A549 (cell line): ENCODE measurements around the gene TM2D3. TPM values are rescaled to one million over a fixed set of nuclear protein-coding genes. Genes with fewer than 3 reads are reported as not detected.
"Not testable (repeated sequence)": the region's sequence is repeated elsewhere in the genome, so short reads cannot be mapped to it uniquely, and the experiment has no call there.

Experiments used
- ATAC-seq, 2 experiments: fragments of 200-7000 bp in 1 of 2; fragments of >200 bp in 1 of 2; cut with Nextera tagmentation in 1 of 2; cut with Tn5 transposase in 1 of 2; 3 replicates each; pipeline versions ENCODE4 v1.8.0 to v1.9.1; 2018 to 2020; ENCODE audit warnings: mild to moderate bottlenecking in 1 of 2, moderate library complexity in 1 of 2
- CTCF ChIA-PET: fragments of 300-600 bp; sonication (Branson Sonifier 250); formaldehyde crosslinking; extraction: SDS; loops from one replicate; lab custom pipeline; 2021; ENCODE audit warnings: antibody characterized with exemption, inconsistent platforms; lab: Yijun Ruan, JAX
- POLR2A ChIA-PET: fragments of 350-600 bp; formaldehyde crosslinking; extraction: SDS; loops from one replicate; lab custom pipeline; 2021; ENCODE audit warnings: antibody characterized with exemption, inconsistent platforms; lab: Yijun Ruan, JAX
- DNase-seq, 2 experiments: peaks; one replicate each; pipeline versions ENCODE4 v3.0.0 to v3.0.0-alpha.2; 2011 to 2016; ENCODE audit warnings: low read depth in 1 of 2, low spot score in 1 of 2
- FAIRE-seq: peaks from 2 replicates; lab custom pipeline; 2011; peaks lifted over from hg19 to GRCh38; lab: Jason Lieb, UNC
- H3K27ac ChIP-seq, 2 experiments: fragments of >200 bp; sonication (Bioruptor Twin); formaldehyde crosslinking; 3 replicates each; pipeline ENCODE4 v1.5.1; 2016 to 2017
- H3K4me1 ChIP-seq: fragments of >200 bp; sonication (Bioruptor Twin); formaldehyde crosslinking; 3 replicates; pipeline ENCODE4 v1.6.1; 2016
- H3K4me2 ChIP-seq: fragments of >200 bp; sonication (Bioruptor Twin); formaldehyde crosslinking; 3 replicates; pipeline ENCODE4 v1.6.1; 2016
- H3K4me3 ChIP-seq: fragments of >200 bp; sonication (Bioruptor Twin); formaldehyde crosslinking; 3 replicates; pipeline ENCODE4 v1.5.1; 2016
- H3K9me3 ChIP-seq: fragments of >200 bp; sonication (Bioruptor Twin); formaldehyde crosslinking; 3 replicates; pipeline ENCODE4 v1.6.1; 2016
- CTCF ChIP-seq: fragments of >200 bp; sonication (Bioruptor Twin); formaldehyde crosslinking; IDR thresholded peaks from 3 replicates; pipeline ENCODE4 v1.5.1; 2016
- ESRRA ChIP-seq: fragments of 150-350 bp; IDR thresholded peaks from 2 replicates; pipeline ENCODE4 v1.6.1; 2014; ENCODE audit warnings: mild to moderate bottlenecking, low read length, borderline replicate concordance
- FOSL2 ChIP-seq, 2 experiments: fragments of 450-650 bp in 1 of 2; fragments of >200 bp in 1 of 2; sonication (Bioruptor Twin) in 1 of 2; formaldehyde crosslinking; IDR thresholded peaks; 2 replicates each; pipeline versions ENCODE4 v1.5.0 to v1.6.1; 2016 to 2020; ENCODE audit warnings: mild to moderate bottlenecking in 1 of 2, moderate library complexity in 1 of 2
- GATA3 ChIP-seq: IDR thresholded peaks from 2 replicates; pipeline ENCODE4 v1.6.1; 2012; ENCODE audit warnings: borderline replicate concordance
- HES2 ChIP-seq: fragments of >200 bp; sonication (Bioruptor Twin); formaldehyde crosslinking; IDR thresholded peaks from 2 replicates; pipeline ENCODE4 v1.6.1; 2016
- HEYL ChIP-seq: fragments of 250-450 bp; sonication (Bioruptor Pico); IDR thresholded peaks from 2 replicates; pipeline ENCODE4 v1.8.0; 2021; ENCODE audit warnings: mild to moderate bottlenecking, moderate library complexity
- HOXB5 ChIP-seq: fragments of 250-450 bp; sonication (Bioruptor Pico); IDR thresholded peaks from 2 replicates; pipeline ENCODE4 v1.5.0; 2020; ENCODE audit warnings: mild to moderate bottlenecking, moderate library complexity
- JUN ChIP-seq, 2 experiments: fragments of >200 bp; sonication (Bioruptor Twin); formaldehyde crosslinking; IDR thresholded peaks; 2 replicates in 1 of 2; 3 replicates in 1 of 2; pipeline ENCODE4 v1.6.1; 2016 to 2017
- JUNB ChIP-seq: fragments of >200 bp; sonication (Bioruptor Twin); formaldehyde crosslinking; IDR thresholded peaks from 2 replicates; pipeline ENCODE4 v1.6.1; 2016
- KDM5A ChIP-seq: fragments of 200-600 bp; sonication (generic); IDR thresholded peaks from 2 replicates; pipeline ENCODE4 v1.6.1; 2016; ENCODE audit warnings: antibody characterized with exemption, mild to moderate bottlenecking
- MAFK ChIP-seq: fragments of 450-650 bp; IDR thresholded peaks from 2 replicates; pipeline ENCODE4 v1.6.1; 2014; ENCODE audit not compliant: partially characterized antibody
- MYC ChIP-seq: IDR thresholded peaks from 2 replicates; pipeline ENCODE4 v1.6.1; 2012; ENCODE audit warnings: mild to moderate bottlenecking, inconsistent platforms, low read length, improper control_type of control experiment, borderline replicate concordance
- NFE2L2 ChIP-seq: fragments of 150-350 bp; conservative IDR thresholded peaks from 2 replicates; pipeline ENCODE4 v1.6.1; 2014; ENCODE audit warnings: low read length
- NPAS2 ChIP-seq: fragments of 250-450 bp; sonication (Bioruptor Pico); IDR thresholded peaks from 2 replicates; pipeline ENCODE4 v1.8.0; 2022; ENCODE audit warnings: mild to moderate bottlenecking, moderate library complexity, borderline replicate concordance
- NR3C1 ChIP-seq: fragments of >200 bp; sonication (Bioruptor Twin); formaldehyde crosslinking; IDR thresholded peaks from 3 replicates; pipeline ENCODE4 v1.6.1; 2017
- PHF8 ChIP-seq: fragments of 200-600 bp; sonication (generic); IDR thresholded peaks from 2 replicates; pipeline ENCODE4 v1.6.1; 2016; ENCODE audit warnings: low read depth, mild to moderate bottlenecking, antibody characterized with exemption, moderate library complexity, borderline replicate concordance
- RAD21 ChIP-seq, 2 experiments: fragments of >200 bp in 1 of 2; sonication (Bioruptor Twin) in 1 of 2; formaldehyde crosslinking in 1 of 2; IDR thresholded peaks in 1 of 2; conservative IDR thresholded peaks in 1 of 2; 2 replicates in 1 of 2; 3 replicates in 1 of 2; pipeline ENCODE4 v1.6.1; 2012 to 2018; ENCODE audit warnings: inconsistent platforms in 1 of 2
- RCOR1 ChIP-seq: fragments of 150-350 bp; IDR thresholded peaks from 2 replicates; pipeline ENCODE4 v1.6.1; 2014; ENCODE audit warnings: antibody characterized with exemption, low read length, low read depth
- RFX5 ChIP-seq: fragments of 450-650 bp; IDR thresholded peaks from 2 replicates; pipeline ENCODE4 v1.7.1; 2014; ENCODE audit warnings: antibody characterized with exemption, mild to moderate bottlenecking, moderate library complexity
- RNF2 ChIP-seq: fragments of 200-600 bp; sonication (generic); IDR thresholded peaks from 2 replicates; pipeline ENCODE4 v1.6.1; 2016; ENCODE audit warnings: low read depth, mild to moderate bottlenecking, antibody characterized with exemption, moderate library complexity, borderline replicate concordance
- SREBF2 ChIP-seq: fragments of 450-650 bp; IDR thresholded peaks from 2 replicates; pipeline ENCODE4 v1.6.1; 2014; ENCODE audit warnings: mild to moderate bottlenecking, moderate library complexity
- TFCP2L1 ChIP-seq: fragments of 250-450 bp; sonication (Bioruptor Pico); IDR thresholded peaks from 2 replicates; pipeline ENCODE4 v1.5.0; 2021; ENCODE audit warnings: mild to moderate bottlenecking
- TP53 ChIP-seq: fragments of 250-450 bp; sonication (Bioruptor Pico); IDR thresholded peaks from 2 replicates; pipeline ENCODE4 v1.5.0; 2021; ENCODE audit warnings: mild to moderate bottlenecking, moderate library complexity
- ZNF302 ChIP-seq: fragments of 250-450 bp; sonication (Bioruptor Pico); IDR thresholded peaks from 2 replicates; pipeline ENCODE4 v1.9.0; 2021; ENCODE audit warnings: inconsistent platforms, mild to moderate bottlenecking, moderate library complexity
- ZSCAN20 ChIP-seq: fragments of 250-450 bp; sonication (Bioruptor Pico); IDR thresholded peaks from 2 replicates; pipeline ENCODE4 v1.8.0; 2022; ENCODE audit warnings: mild to moderate bottlenecking, moderate library complexity
- WGBS: methylation state at CpG from one replicate; pipeline ENCODE4 v1.1.6; 2017; ENCODE audit errors: missing lambda C conversion rate; 5-methylcytosine and 5-hydroxymethylcytosine counted together
- polyA plus RNA-seq, 4 experiments: library from polyadenylated mRNA; depleted of rRNA in 3 of 4; stranded (reverse); fragments of >200 nt; fragmentation: RNase III in 1 of 4; extraction: RNeasy Plus Mini Kit Qiagen cat#74134 plus additional on column Dnase treatment in 1 of 4; gene quantifications; 2 replicates in 3 of 4; 3 replicates in 1 of 4; pipeline ENCODE4 v1.2.3, GENCODE V29; 2011 to 2017
- TF ChIP-seq, protein P1 (sequence below): fragments of 150-350 bp; IDR thresholded peaks from 2 replicates; pipeline ENCODE4 v1.6.1; 2014; ENCODE audit warnings: low read depth, mild to moderate bottlenecking, low read length

Gene TM2D3
- polyA plus RNA-seq, 2 of the 4 experiments (the other 2 are of a cell fraction), result 39.6 to 76.6 TPM

- H3K4me2 ChIP-seq, POLR2A ChIA-PET, DNase-seq, H3K4me1 ChIP-seq, H3K27ac ChIP-seq, H3K9me3 ChIP-seq, FAIRE-seq, ATAC-seq, H3K4me3 ChIP-seq: not testable (repeated sequence)
- CTCF ChIA-PET, result interaction anchor here (0.7 to 3.4 kb wide), 3 partner anchors 10 to 151 kb away, joined by 3 to 22 read pairs (median 3); no protein-coding TSS in a partner anchor
- WGBS, result 75% methylated on average over 14 of the region's 15 CpGs
Observed at GRCh38 chr15:101626729-101627128, 25.5 kb downstream of the TM2D3 start.

- Histone ChIP-seq H3K4me2 (no peak overlapping the region), H3K27ac (no peak overlapping the region), H3K4me3 (no peak overlapping the region), H3K4me1 (no peaks in the 10 kb centered on the region), H3K9me3 (no peaks in the 10 kb centered on the region)
- TF ChIP-seq NR3C1 (no peak), RCOR1 (no peak), GATA3 (no peak)
- no peak for DNase-seq
- WGBS, result 89% methylated on average over 1 of the region's 1 CpG
- no peak for ATAC-seq
- FAIRE-seq, result peak; percentile 89
- POLR2A ChIA-PET, result no interaction called here
- CTCF ChIA-PET, result interaction anchor here (0.7 to 3.4 kb wide), 4 partner anchors 10 to 152 kb away, joined by 3 to 22 read pairs (median 4); no protein-coding TSS in a partner anchor
Observed at GRCh38 chr15:101625980-101626379, 26.2 kb downstream of the TM2D3 start.

DNA sequence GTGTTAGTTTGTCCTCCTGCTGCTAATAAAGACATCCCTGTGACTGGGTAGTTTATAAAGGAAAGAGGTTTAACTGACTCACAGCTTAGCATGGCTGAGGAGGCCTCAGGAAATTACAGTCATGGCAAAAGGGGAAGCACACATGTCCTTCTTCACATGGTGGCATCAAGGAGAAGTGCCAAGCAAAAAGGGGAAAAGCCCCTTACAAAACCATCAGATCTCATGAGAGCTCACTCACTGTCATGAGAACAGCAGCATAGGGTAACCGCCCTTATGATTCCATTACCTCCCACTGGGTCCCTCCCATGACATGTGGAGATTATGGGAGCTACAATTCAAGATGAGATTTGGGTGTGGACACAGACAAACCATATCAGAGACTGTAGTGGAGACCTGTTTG, 27.0 kb downstream of the TM2D3 start:
- Histone ChIP-seq H3K4me1 (no peaks in the 10 kb centered on the region), H3K4me3 (no peak overlapping the region), H3K9me3 (no peaks in the 10 kb centered on the region), H3K27ac (no peak overlapping the region), H3K4me2 (no peak overlapping the region)
- ATAC-seq (no peak), FAIRE-seq (no peak), DNase-seq (no peak)
- WGBS, result 69% methylated on average over 1 of the region's 1 CpG
- ChIA-PET POLR2A (no interaction called here), CTCF (interaction anchor here (1.2 to 3.4 kb wide), 2 partner anchors 9 to 16 kb away, joined by 4 to 22 read pairs; no protein-coding TSS in a partner anchor)
- TF ChIP-seq NR3C1, result no peak
- no peak for TF ChIP-seq SREBF2
- no peak for TF ChIP-seq TP53 (CRISPR knock-in tag)
- TF ChIP-seq HOXB5 (CRISPR knock-in tag), result no peak
- no peak for TF ChIP-seq ZSCAN20 (CRISPR knock-in tag)
- TF ChIP-seq TFCP2L1, result no peak
- no peak for TF ChIP-seq MAFK
- no peak for TF ChIP-seq JUNB
- TF ChIP-seq MYC, result no peak
- TF ChIP-seq ESRRA, result no peak
- no peak for TF ChIP-seq ZNF302
- TF ChIP-seq FOSL2 (IDR thresholded peaks at IDR 0.05), result no peak
- no peak for TF ChIP-seq FOSL2 (CRISPR knock-in tag; IDR thresholded peaks at IDR 0.05)
- TF ChIP-seq CTCF, result no peak
- no peak for TF ChIP-seq HEYL (CRISPR knock-in tag)

DNA sequence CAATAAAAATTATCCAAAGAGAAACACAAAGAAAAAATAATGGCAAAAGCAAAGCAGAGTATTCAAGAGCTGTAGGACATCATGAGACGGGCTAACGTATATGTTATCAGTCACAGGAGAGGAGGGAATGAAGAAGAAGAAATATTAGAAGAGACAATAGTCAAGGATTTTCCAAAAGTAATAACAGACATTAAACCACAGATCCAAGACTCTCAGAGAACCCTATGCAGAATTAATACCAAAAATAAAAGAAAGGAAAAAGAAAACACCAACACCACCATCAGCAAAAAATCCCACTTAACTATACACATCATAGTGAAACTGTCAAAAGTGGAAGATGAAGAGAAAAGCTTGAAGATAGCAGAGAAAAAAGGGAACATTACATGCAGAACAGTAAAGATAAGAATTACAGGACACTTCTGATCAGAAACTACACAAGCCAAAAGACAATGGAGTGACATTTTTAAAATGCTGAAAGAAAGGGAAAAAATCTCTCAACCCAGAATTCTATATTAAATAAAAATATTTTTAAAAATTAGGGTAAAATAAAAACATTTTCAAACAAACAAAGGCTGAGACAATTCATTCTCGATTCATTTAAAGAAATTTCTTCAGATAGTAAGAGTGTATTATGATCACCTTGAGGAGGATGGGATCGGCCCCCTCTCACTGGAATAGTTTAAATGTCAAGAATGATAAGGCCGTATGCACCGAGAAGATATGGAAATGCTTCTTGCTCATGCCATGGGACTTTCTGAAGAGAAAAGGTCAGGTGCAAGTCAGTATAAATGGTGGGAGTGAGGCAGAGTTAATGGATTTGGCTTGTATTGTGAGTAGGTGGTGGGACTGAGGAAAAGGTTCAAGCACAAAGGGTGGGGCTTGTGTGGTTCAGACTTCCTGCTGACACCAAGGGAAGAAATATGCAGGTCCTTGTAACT, 28.5 kb downstream of the TM2D3 start:
- Histone ChIP-seq H3K4me2 (no peak overlapping the region), H3K4me1 (no peaks in the 10 kb centered on the region), H3K9me3 (no peaks in the 10 kb centered on the region), H3K4me3 (no peak overlapping the region), H3K27ac (no peak overlapping the region)
- CTCF ChIA-PET, result interaction anchor here (0.6 to 3.4 kb wide), 6 partner anchors 17 to 608 kb away, joined by 3 to 22 read pairs (median 4); no protein-coding TSS in a partner anchor
- FAIRE-seq (peak; percentile 83), DNase-seq (no peak), ATAC-seq (no peak)
- POLR2A ChIA-PET, result no interaction called here
- 81% methylated on average over 6 of the region's 6 CpGs for whole genome bisulfite sequencing
- TF ChIP-seq RNF2 (no peak), KDM5A (no peak), RAD21 (conservative IDR thresholded peaks at IDR 0.05 in 1 of 2, IDR thresholded peaks at IDR 0.05 in 1 of 2) (no peak), PHF8 (no peak), RFX5 (no peak), NPAS2 (no peak), NFE2L2 (no peak), JUN (IDR thresholded peaks at IDR 0.05) (no peak), HES2 (no peak), TFCP2L1 (no peak)
- TF ChIP-seq, protein P1, sequence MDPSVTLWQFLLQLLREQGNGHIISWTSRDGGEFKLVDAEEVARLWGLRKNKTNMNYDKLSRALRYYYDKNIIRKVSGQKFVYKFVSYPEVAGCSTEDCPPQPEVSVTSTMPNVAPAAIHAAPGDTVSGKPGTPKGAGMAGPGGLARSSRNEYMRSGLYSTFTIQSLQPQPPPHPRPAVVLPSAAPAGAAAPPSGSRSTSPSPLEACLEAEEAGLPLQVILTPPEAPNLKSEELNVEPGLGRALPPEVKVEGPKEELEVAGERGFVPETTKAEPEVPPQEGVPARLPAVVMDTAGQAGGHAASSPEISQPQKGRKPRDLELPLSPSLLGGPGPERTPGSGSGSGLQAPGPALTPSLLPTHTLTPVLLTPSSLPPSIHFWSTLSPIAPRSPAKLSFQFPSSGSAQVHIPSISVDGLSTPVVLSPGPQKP, result no peak
